GM18508 (cell line): Measurements from ENCODE around the gene CBX5.
A peak's percentile ranks its signal among the peaks of the same experiment; 100 is the strongest.
"Not testable (repeated sequence)": the region's sequence is repeated elsewhere in the genome, so short reads cannot be mapped to it uniquely, and the experiment has no call there.

Experiments used
- ATAC-seq: cut with Tn5 transposase; IDR thresholded peaks from one replicate; pipeline ENCODE4 v1.9.1; 2021; ENCODE audit warnings: moderate number of reproducible peaks; ENCODE audit not compliant: insufficient read depth, unreplicated experiment

The CBX5 gene

GRCh38 chr12:54279632-54280467, at the start of gene CBX5:
CBX5 (minus strand) TSS chr12:54280122; CDS start chr12:54257650, 22,472 bp downstream.
- peak; percentile 78 for ATAC-seq

GRCh38 chr12:54328595-54329337, 48.8 kb upstream of the CBX5 start:
- ATAC-seq = no peak

GRCh38 chr12:54325442-54326109, 45.7 kb upstream of the CBX5 start:
- ATAC-seq = not testable (repeated sequence)

- peak; percentile 93 for ATAC-seq
These were observed 44.9 kb upstream of the CBX5 start, which contains the start of gene COPZ1 for GRCh38 chr12:54324617-54325441. COPZ1 (plus strand) TSS chr12:54325131; CDS start chr12:54325164, 33 bp downstream.

- ATAC-seq = no peak
These were observed 41.4 kb upstream of the CBX5 start for GRCh38 chr12:54321363-54321762.

- not testable (repeated sequence) for ATAC-seq
These were observed 32.4 kb upstream of the CBX5 start for GRCh38 chr12:54312309-54312708.

- no peak for ATAC-seq
These were observed 31.1 kb upstream of the CBX5 start for GRCh38 chr12:54311051-54311450.

- no peak for ATAC-seq
These were observed 27.2 kb upstream of the CBX5 start for GRCh38 chr12:54306925-54307741.

GRCh38 chr12:54304187-54304810, 24.4 kb upstream of the CBX5 start:
- no peak for ATAC-seq

- no peak for ATAC-seq
These were observed 23.7 kb upstream of the CBX5 start for GRCh38 chr12:54303640-54304039.

GRCh38 chr12:54301428-54302048, 21.6 kb upstream of the CBX5 start:
- ATAC-seq = no peak

- ATAC-seq = no peak
These were observed 21.0 kb upstream of the CBX5 start, which contains the start of gene NFE2 for GRCh38 chr12:54300732-54301427. NFE2 (minus strand) TSS chr12:54301015; CDS start chr12:54295248, 5,767 bp downstream.

GRCh38 chr12:54300225-54300731, 20.4 kb upstream of the CBX5 start:
- ATAC-seq = no peak

- ATAC-seq = no peak
These were observed 19.7 kb upstream of the CBX5 start for GRCh38 chr12:54299515-54300224.

- ATAC-seq = no peak
These were observed 19.0 kb upstream of the CBX5 start for GRCh38 chr12:54298904-54299303.

GRCh38 chr12:54296393-54297099, 16.6 kb upstream of the CBX5 start:
- ATAC-seq = no peak
